Gastrocnemius medialis (tissue), 4 donors: ENCODE results near the gene DCP1A. TPM values are rescaled to one million over a fixed set of nuclear protein-coding genes. Genes with fewer than 3 reads are reported as not detected.

ENCODE experiments used
- ATAC-seq, 2 donors: fragments of 150-250 bp; one replicate each; pipeline ENCODE4 v1.9.1; 2016
- DNase-seq, 2 donors: peaks; one replicate each; pipeline ENCODE4 v3.0.0-alpha.2; 2019
- H3K27ac ChIP-seq, 4 donors: fragments of 200-600 bp; sonication (generic); 1 replicate in 1 of 4; 2 replicates in 3 of 4; pipeline ENCODE4 v1.5.1; 2016 to 2018; ENCODE audit warnings: mild to moderate bottlenecking in 2 of 4, moderate library complexity in 1 of 4
- H3K27me3 ChIP-seq, 3 donors: fragments of 200-600 bp; sonication (generic) in 2 of 3; 1 replicate in 1 of 3; 2 replicates in 2 of 3; pipeline versions ENCODE4 v1.5.1 to v1.6.0; 2016 to 2019; ENCODE audit warnings: mild to moderate bottlenecking in 1 of 3, moderate library complexity in 1 of 3
- H3K36me3 ChIP-seq, 2 donors: fragments of 200-600 bp; sonication (generic) in 1 of 2; one replicate each; pipeline ENCODE4 v1.5.1; 2017 to 2018
- H3K4me1 ChIP-seq, 2 donors: fragments of 200-600 bp; sonication (generic) in 1 of 2; one replicate each; pipeline ENCODE4 v1.5.1; 2016 to 2017; ENCODE audit warnings: mild to moderate bottlenecking in 2 of 2
- H3K4me3 ChIP-seq, 4 donors: fragments of 200-600 bp; sonication (generic) in 3 of 4; 1 replicate in 1 of 4; 2 replicates in 3 of 4; pipeline ENCODE4 v1.5.1; 2016 to 2019; ENCODE audit warnings: mild to moderate bottlenecking in 2 of 4
- H3K9me3 ChIP-seq, 3 donors: fragments of 200-600 bp; sonication (generic) in 2 of 3; 1 replicate in 1 of 3; 2 replicates in 2 of 3; pipeline ENCODE4 v1.5.1; 2016 to 2019
- CTCF ChIP-seq, 5 experiments: fragments of 450-650 bp in 3 of 5; fragments of 200-600 bp in 2 of 5; sonication (generic) in 2 of 5; IDR thresholded peaks in 4 of 5; conservative IDR thresholded peaks in 1 of 5; 1 replicate in 4 of 5; 2 replicates in 1 of 5; pipeline ENCODE4 v1.5.1; 2016 to 2019; ENCODE audit warnings: antibody characterized with exemption in 5 of 5, mild to moderate bottlenecking in 3 of 5, moderate library complexity in 3 of 5
- POLR2A ChIP-seq, 2 donors: fragments of 450-650 bp; IDR thresholded peaks; one replicate each; pipeline ENCODE4 v1.6.1; 2017; ENCODE audit warnings: antibody characterized with exemption in 2 of 2, mild to moderate bottlenecking in 2 of 2, moderate library complexity in 2 of 2
- in situ Hi-C, 4 donors: fragments of 200-750 bp; cut with MboI; loops; one replicate each; pipeline versions ENCODE4 v1.15.0 to v1.8.0; 2017; ENCODE audit warnings: low sequenced_read_pairs in 4 of 4
- intact Hi-C: fragments of 100-400 bp; cut with DNase I; formaldehyde crosslinking; loops from one replicate; pipeline ENCODE4 v1.15.1; 2023; ENCODE audit warnings: low total_unique reads
- total RNA-seq, 4 donors: library from RNA; depleted of rRNA; stranded (reverse); fragments of >200 nt; gene quantifications; one replicate each; pipeline versions ENCODE4 v1.1.0 to v1.2.3, GENCODE V29; 2016

DCP1A gene
- total RNA-seq, 4 donors from 2014 or later, result 10.9 to 18.4 (median 15.2) TPM

GRCh38 chr3:53346922-53347260 is 452 bp downstream of the DCP1A start:
- in situ Hi-C loops (loop anchor here in 1 of 4 donors (25.0 kb wide), 1 partner anchor 540 kb away; the partner anchor contains the start of genes ACTR8 and SELENOK), intact Hi-C loops (loop anchor here (1.0 to 5.0 kb wide), 4 partner anchors 26 to 544 kb away; partner anchors contain the start of genes SELENOK and TKT)
- ATAC-seq, result peak; percentile 32 to 42
- TF ChIP-seq POLR2A (IDR thresholded peaks at IDR 0.05) (no peak), CTCF (IDR thresholded peaks at IDR 0.05 in 4 of 5, conservative IDR thresholded peaks at IDR 0.05 in 1 of 5) (no peak)
- Histone ChIP-seq H3K36me3 (peaks cover 0 to 19% of the 10 kb centered on the region in 2 donors), H3K27ac (peak overlapping the region; percentile 97 to 99 (median 98)), H3K27me3 (no peaks in the 10 kb centered on the region), H3K9me3 (no peaks in the 10 kb centered on the region), H3K4me1 (peaks cover 13 to 32% of the 10 kb centered on the region in 2 donors), H3K4me3 (peak overlapping the region; percentile 93 to 99 (median 98))
- peak in 1 of 2 donors; percentile 5 for DNase-seq

GRCh38 chr3:53346514-53346913 is 829 bp downstream of the DCP1A start:
- DNase-seq, result no peak
- no peak for ATAC-seq
- Histone ChIP-seq H3K36me3 (peaks cover 0 to 23% of the 10 kb centered on the region in 2 donors), H3K4me3 (peak overlapping the region; percentile 93 to 99 (median 98)), H3K4me1 (peaks cover 13 to 32% of the 10 kb centered on the region in 2 donors), H3K27me3 (no peaks in the 10 kb centered on the region), H3K27ac (peak overlapping the region; percentile 97 to 99 (median 98)), H3K9me3 (no peaks in the 10 kb centered on the region)
- in situ Hi-C loops (loop anchor here in 1 of 4 donors (25.0 kb wide), 1 partner anchor 541 kb away; the partner anchor contains the start of genes ACTR8 and SELENOK), intact Hi-C loops (loop anchor here (2.0 to 5.0 kb wide), 3 partner anchors 26 to 89 kb away; partner anchors contain the start of gene TKT)
- no peak for TF ChIP-seq CTCF (IDR thresholded peaks at IDR 0.05 in 4 of 5, conservative IDR thresholded peaks at IDR 0.05 in 1 of 5)
- no peak for TF ChIP-seq POLR2A (IDR thresholded peaks at IDR 0.05)

GRCh38 chr3:53342353-53342752 is 5.0 kb downstream of the DCP1A start:
- ATAC-seq (no peak), DNase-seq (peak in 1 of 2 donors; percentile 24)
- Histone ChIP-seq H3K27ac (peak overlapping the region in 3 of 4 donors; percentile 23 to 47 (median 39)), H3K27me3 (no peaks in the 10 kb centered on the region), H3K36me3 (peaks cover 0 to 40% of the 10 kb centered on the region in 2 donors), H3K4me1 (peaks cover 23 to 28% of the 10 kb centered on the region in 2 donors), H3K9me3 (no peaks in the 10 kb centered on the region), H3K4me3 (no peak overlapping the region)
- in situ Hi-C loops (loop anchor here in 1 of 4 donors (25.0 kb wide), 1 partner anchor 545 kb away; the partner anchor contains the start of genes ACTR8 and SELENOK), intact Hi-C loops (no loop called here)
- no peak for TF ChIP-seq CTCF (IDR thresholded peaks at IDR 0.05 in 4 of 5, conservative IDR thresholded peaks at IDR 0.05 in 1 of 5)
- no peak for TF ChIP-seq POLR2A (IDR thresholded peaks at IDR 0.05)

- Histone ChIP-seq H3K27me3 (no peaks in the 10 kb centered on the region), H3K27ac (no peak overlapping the region), H3K36me3 (peaks cover 4 to 42% of the 10 kb centered on the region in 2 donors), H3K9me3 (no peaks in the 10 kb centered on the region), H3K4me1 (peaks cover 1 to 18% of the 10 kb centered on the region in 2 donors), H3K4me3 (no peak overlapping the region)
- ATAC-seq, result no peak
- no peak for DNase-seq
- in situ Hi-C loops (loop anchor here in 1 of 4 donors (25.0 kb wide), 1 partner anchor 550 kb away; the partner anchor contains the start of genes ACTR8 and SELENOK), intact Hi-C loops (no loop called here)
- TF ChIP-seq CTCF (IDR thresholded peaks at IDR 0.05 in 4 of 5, conservative IDR thresholded peaks at IDR 0.05 in 1 of 5) (no peak), POLR2A (IDR thresholded peaks at IDR 0.05) (no peak)
Observed at GRCh38 chr3:53337167-53337940, 10.0 kb downstream of the DCP1A start.
